Sigmoid colon (tissue), 4 donors: ENCODE measurements around the gene KIAA0930.

Experiments
- CTCF ChIP-seq, 4 experiments: fragments of 450-650 bp in 3 of 4; fragments of 200-600 bp in 1 of 4; IDR thresholded peaks; one replicate each; pipeline ENCODE4 v1.5.1; 2016 to 2019; ENCODE audit warnings: antibody characterized with exemption in 4 of 4, mild to moderate bottlenecking in 3 of 4, moderate library complexity in 2 of 4
- POLR2AphosphoS5 ChIP-seq, 4 donors: sonication (generic); formaldehyde crosslinking; IDR thresholded peaks; one replicate each; pipeline ENCODE4 v1.6.1; 2017; ENCODE audit warnings: antibody characterized with exemption in 4 of 4

GRCh38 chr22:45200860-45201511, 39.7 kb downstream of the KIAA0930 start:
- TF ChIP-seq POLR2AphosphoS5 (IDR thresholded peaks at IDR 0.05) (no peak), CTCF (IDR thresholded peaks at IDR 0.05) (no peak)
